Spleen (tissue), 7 donors: ENCODE measurements around the gene CPA2.

Experiments used
- CTCF ChIP-seq, 11 experiments: fragments of 200-600 bp in 7 of 11; fragments of 450-650 bp in 4 of 11; sonication (generic) in 4 of 11; IDR thresholded peaks in 8 of 11; conservative IDR thresholded peaks in 3 of 11; 1 replicate in 7 of 11; 2 replicates in 4 of 11; pipeline versions ENCODE4 v1.4.0 to v1.8.0; 2016 to 2021; ENCODE audit warnings: antibody characterized with exemption in 11 of 11, inconsistent platforms in 4 of 11, mild to moderate bottlenecking in 1 of 11
- POLR2A ChIP-seq, 3 donors: fragments of 450-650 bp; IDR thresholded peaks; one replicate each; pipeline ENCODE4 v1.5.1; 2017; ENCODE audit warnings: antibody characterized with exemption in 3 of 3, mild to moderate bottlenecking in 1 of 3
- donor health status: DM: no; HTN: no; CAD: no; lungs with moderate emphysema.
- donor health status: DM: no; HTN: no; CAD: no.
- donor health status: DM: no; HTN: no; CAD: no.

GRCh38 chr7:130268463-130269317, 2.0 kb downstream of the CPA2 start:
- TF ChIP-seq CTCF (IDR thresholded peaks at IDR 0.05 in 8 of 11, conservative IDR thresholded peaks at IDR 0.05 in 3 of 11) = no peak
- no peak for TF ChIP-seq POLR2A (IDR thresholded peaks at IDR 0.05)
